IMR-90 (cell line): ENCODE measurements around the gene TFAP2E. TPM values are rescaled to one million over a fixed set of nuclear protein-coding genes. Genes with fewer than 3 reads are reported as not detected.

Experiments
- ATAC-seq: fragments of 200-7000 bp; cut with Tn5 transposase; 2 replicates; pipeline ENCODE4 v1.9.1; 2020; ENCODE audit warnings: low read depth, mild to moderate bottlenecking, moderate library complexity
- BruUV-seq: library from RNA; stranded (reverse); fragments of 400-500 nt; replicated peaks from 2 replicates; lab custom pipeline; 2021; lab: Mats Ljungman, UMichigan
- CTCF ChIA-PET: fragments of 300-600 bp; formaldehyde crosslinking; extraction: SDS; loops from one replicate; lab custom pipeline; 2021; ENCODE audit warnings: antibody characterized with exemption; lab: Yijun Ruan, JAX
- POLR2A ChIA-PET: fragments of 300-600 bp; sonication (Branson Sonifier 250); formaldehyde crosslinking; loops from one replicate; lab custom pipeline; 2022; ENCODE audit warnings: antibody characterized with exemption; ENCODE audit not compliant: unreplicated experiment; lab: Charles Lee
- DNase-seq: peaks from one replicate; pipeline ENCODE4 v3.0.0; 2013
- H2AFZ ChIP-seq: replicated peaks from 2 replicates; pipeline ENCODE3; 2013; ENCODE audit warnings: low read length, mild to moderate bottlenecking; ENCODE audit not compliant: poor library complexity
- H2AK5ac ChIP-seq: 2 replicates; pipeline ENCODE4 v1.6.1; 2013; ENCODE audit warnings: low read depth, low read length, inconsistent platforms
- H2AK9ac ChIP-seq: replicated peaks from 2 replicates; pipeline ENCODE3; 2013; ENCODE audit warnings: mild to moderate bottlenecking, low read depth, low read length, moderate library complexity; ENCODE audit not compliant: poor library complexity
- H2BK120ac ChIP-seq: 2 replicates; pipeline ENCODE4 v1.6.1; 2013; ENCODE audit warnings: low read depth, low read length, inconsistent platforms
- H2BK15ac ChIP-seq: 3 replicates; pipeline ENCODE4 v1.6.1; 2013; ENCODE audit warnings: low read depth, low read length, inconsistent platforms
- H2BK20ac ChIP-seq: 2 replicates; pipeline ENCODE4 v1.6.1; 2013; ENCODE audit warnings: low read depth, mild to moderate bottlenecking, inconsistent platforms, low read length, moderate library complexity
- H2BK5ac ChIP-seq: 2 replicates; pipeline ENCODE4 v1.6.1; 2013; ENCODE audit warnings: mild to moderate bottlenecking, low read depth, low read length, inconsistent platforms; ENCODE audit not compliant: poor library complexity, severe bottlenecking
- H3K14ac ChIP-seq: replicated peaks from 2 replicates; pipeline ENCODE4 v1.6.1; 2013; ENCODE audit warnings: low read depth, low read length, inconsistent platforms
- H3K18ac ChIP-seq: 2 replicates; pipeline ENCODE4 v1.6.1; 2013; ENCODE audit warnings: low read depth, low read length, control low read depth
- H3K23ac ChIP-seq: 2 replicates; pipeline ENCODE4 v1.6.1; 2013; ENCODE audit warnings: low read depth, low read length, inconsistent platforms
- H3K27ac ChIP-seq: 2 replicates; pipeline ENCODE4 v1.5.1; 2013; ENCODE audit warnings: mild to moderate bottlenecking, control low read depth, low read length; ENCODE audit not compliant: insufficient read depth
- H3K27me3 ChIP-seq: 2 replicates; pipeline ENCODE4 v1.6.1; 2013; ENCODE audit warnings: low read length; ENCODE audit not compliant: control insufficient read depth, insufficient read depth
- H3K36me3 ChIP-seq: 2 replicates; pipeline ENCODE4 v1.6.1; 2013; ENCODE audit warnings: low read length, mixed read lengths; ENCODE audit not compliant: control insufficient read depth, insufficient read depth
- H3K4ac ChIP-seq: 2 replicates; pipeline ENCODE4 v1.6.1; 2013; ENCODE audit warnings: low read depth, low read length, inconsistent platforms
- H3K4me1 ChIP-seq: 2 replicates; pipeline ENCODE4 v1.6.1; 2013; ENCODE audit warnings: low read length, mixed read lengths; ENCODE audit not compliant: control insufficient read depth, insufficient read depth
- H3K4me2 ChIP-seq: 2 replicates; pipeline ENCODE4 v1.6.1; 2013; ENCODE audit warnings: low read depth, mild to moderate bottlenecking, control low read depth, low read length, moderate library complexity
- H3K4me3 ChIP-seq: 2 replicates; pipeline ENCODE4 v1.5.1; 2013; ENCODE audit warnings: low read depth, mild to moderate bottlenecking, control low read depth, low read length, moderate library complexity; ENCODE audit not compliant: insufficient read depth
- H3K56ac ChIP-seq: 2 replicates; pipeline ENCODE4 v1.6.1; 2013; ENCODE audit warnings: low read length, inconsistent platforms; ENCODE audit not compliant: insufficient read depth; ENCODE audit errors: extremely low read depth
- H3K79me1 ChIP-seq, 2 experiments: 2 replicates each; pipeline ENCODE4 v1.6.1; 2013; ENCODE audit warnings: low read length in 2 of 2, inconsistent platforms in 1 of 2, low read depth in 1 of 2
- H3K9ac ChIP-seq: 2 replicates; pipeline ENCODE4 v1.6.1; 2013; ENCODE audit warnings: low read depth, low read length, control low read depth
- H3K9me1 ChIP-seq: 2 replicates; pipeline ENCODE4 v1.6.1; 2013; ENCODE audit warnings: low read length, inconsistent platforms; ENCODE audit not compliant: insufficient read depth
- H3K9me3 ChIP-seq: 2 replicates; pipeline ENCODE4 v1.6.1; 2013; ENCODE audit warnings: low read length; ENCODE audit not compliant: control insufficient read depth, insufficient read depth
- H4K20me1 ChIP-seq: 2 replicates; pipeline ENCODE4 v1.6.1; 2013; ENCODE audit warnings: low read length, inconsistent platforms; ENCODE audit not compliant: insufficient read depth
- H4K5ac ChIP-seq: 2 replicates; pipeline ENCODE4 v1.6.1; 2013; ENCODE audit warnings: mild to moderate bottlenecking, low read depth, low read length, control low read depth
- H4K8ac ChIP-seq, 2 experiments: 2 replicates each; pipeline ENCODE4 v1.6.1; 2013; ENCODE audit warnings: low read depth in 2 of 2, low read length in 2 of 2, control low read depth in 1 of 2, inconsistent platforms in 1 of 2
- H4K91ac ChIP-seq: 2 replicates; pipeline ENCODE4 v1.6.1; 2013; ENCODE audit warnings: low read depth, low read length, inconsistent platforms; ENCODE audit not compliant: insufficient read depth
- MAFK ChIP-seq: IDR thresholded peaks from 2 replicates; pipeline ENCODE4 v1.6.1; 2012; ENCODE audit warnings: low read depth, low read length, improper control_type of control experiment
- NFE2L2 ChIP-seq: fragments of 150-350 bp; IDR thresholded peaks from 2 replicates; pipeline ENCODE4 v1.6.1; 2016; ENCODE audit warnings: low read depth, mild to moderate bottlenecking, low read length
- RAD21 ChIP-seq: IDR thresholded peaks from 2 replicates; pipeline ENCODE4 v1.6.1; 2012; ENCODE audit warnings: low read length, improper control_type of control experiment
- RFX5 ChIP-seq: IDR thresholded peaks from 2 replicates; pipeline ENCODE4 v1.8.0; 2012; ENCODE audit warnings: low read depth, mild to moderate bottlenecking, low read length, moderate library complexity
- USF2 ChIP-seq: fragments of 150-350 bp; IDR thresholded peaks from 2 replicates; pipeline ENCODE4 v1.6.1; 2017; ENCODE audit warnings: mild to moderate bottlenecking, antibody characterized with exemption, low read length, low read depth
- WGBS, 2 experiments: methylation state at CpG; one replicate each; pipeline versions ENCODE4 v1.1.5 to v1.1.7; 2013; ENCODE audit warnings: missing lambda C conversion rate in 2 of 2; ENCODE audit not compliant: insufficient read length in 1 of 2; ENCODE audit errors: extremely low coverage in 2 of 2; 5-methylcytosine and 5-hydroxymethylcytosine counted together
- dilution Hi-C: fragments of 300-500 bp; cut with HindIII; formaldehyde crosslinking; loops from one replicate; pipeline ENCODE4 v1.14.3; 2018; ENCODE audit warnings: low sequenced_read_pairs; ENCODE audit not compliant: unreplicated experiment
- in situ Hi-C: fragments of 300-500 bp; cut with MboI; formaldehyde crosslinking; loops from 3 replicates; pipeline ENCODE4 v1.14.3; 2019; ENCODE audit warnings: low sequenced_read_pairs, inconsistent platforms, mixed read lengths
- intact Hi-C: fragments of 100-400 bp; cut with micrococcal nuclease; formaldehyde crosslinking; loops from 2 replicates; pipeline ENCODE4 v1.10.0; 2022
- polyA plus RNA-seq, 3 experiments: library from polyadenylated mRNA; depleted of rRNA; stranded (reverse); fragments of >200 nt; gene quantifications; 2 replicates each; pipeline ENCODE4 v1.2.3, GENCODE V29; 2012; ENCODE audit warnings: low replicate concordance in 1 of 3
- total RNA-seq: library from RNA; depleted of rRNA; stranded (reverse); fragments of >200 nt; gene quantifications from 2 replicates; pipeline ENCODE4 v1.2.3, GENCODE V29; 2012

TFAP2E gene
- total and polyA plus RNA-seq, 2 of the 4 experiments (the other 2 are of a cell fraction) = under 0.01 to 0.19 TPM

GRCh38 chr1:35546614-35547013 lies 26.5 kb upstream of the TFAP2E start:
- no CpG with 5 or more reads among the region's 1 CpG for WGBS, 2 experiments

More at GRCh38 chr1:35546614-35547013, 26.5 kb upstream of the TFAP2E start:
- Histone ChIP-seq H3K9me3 (no peaks in the 10 kb centered on the region), H3K36me3 (peaks cover 4% of the 10 kb centered on the region), H2AK5ac (no peak overlapping the region), H3K4me2 (no peak overlapping the region), H2AK9ac (no peak overlapping the region), H3K9me1 (peaks cover 2% of the 10 kb centered on the region; the same call in 1 of the 2 replicates), H3K27me3 (no peaks in the 10 kb centered on the region), H2AFZ (no peak overlapping the region), H3K4me1 (peaks cover 5% of the 10 kb centered on the region), H2BK15ac (no peak overlapping the region), H3K14ac (no peak overlapping the region), H3K27ac (no peak overlapping the region), H3K56ac (no peak overlapping the region), H3K4me3 (no peak overlapping the region), H3K23ac (no peak overlapping the region), H4K5ac (no peak overlapping the region), H3K79me1 (peaks cover 17 to 53% of the 10 kb centered on the region in 2 experiments), H2BK5ac (no peak overlapping the region), H2BK120ac (no peak overlapping the region), H2BK20ac (no peak overlapping the region), H4K8ac (no peak overlapping the region), H3K18ac (no peak overlapping the region), H3K4ac (no peak overlapping the region), H4K20me1 (peaks cover 5% of the 10 kb centered on the region; the same call in 1 of the 2 replicates), H4K91ac (no peak overlapping the region), H3K9ac (no peak overlapping the region)
- dilution Hi-C loops (no loop called here), in situ Hi-C loops (no loop called here), intact Hi-C loops (no loop called here)
- TF ChIP-seq RFX5 (no peak), RAD21 (no peak), NFE2L2 (no peak), USF2 (no peak), MAFK (no peak)
- ATAC-seq = no peak
- POLR2A ChIA-PET = interaction anchor here (0.6 kb wide), 1 partner anchor 516 kb away, joined by 3 read pairs; no protein-coding TSS in a partner anchor
- CTCF ChIA-PET = no interaction called here
- no TSS peak for BruUV-seq
- no peak for DNase-seq
